Memory B cell (primary cell): ENCODE results near the gene DICER1.
A peak's percentile ranks its signal among the peaks of the same experiment; 100 is the strongest.

Experiments used
- ATAC-seq: fragments of 150-1000 bp; cut with Tn5 transposase; 2 replicates; pipeline ENCODE4 v1.10.0; 2021; ENCODE audit warnings: low read depth, mild to moderate bottlenecking, moderate library complexity
- DNase-seq, 2 donors: peaks; one replicate each; pipeline ENCODE4 v3.0.0; 2022; ENCODE audit warnings: low spot score in 2 of 2
- H3K27ac Mint-ChIP-seq: one replicate; pipeline ENCODE4 v1.8.0; 2022; ENCODE audit warnings: mild to moderate bottlenecking, moderate library complexity, mixed read lengths
- H3K27me3 Mint-ChIP-seq: one replicate; pipeline ENCODE4 v1.8.0; 2022; ENCODE audit warnings: mixed read lengths
- H3K36me3 Mint-ChIP-seq: one replicate; pipeline ENCODE4 v1.8.0; 2022; ENCODE audit warnings: mild to moderate bottlenecking, mixed read lengths
- H3K4me1 Mint-ChIP-seq: one replicate; pipeline ENCODE4 v1.8.0; 2022; ENCODE audit warnings: mixed read lengths
- H3K4me3 Mint-ChIP-seq: one replicate; pipeline ENCODE4 v1.8.0; 2022; ENCODE audit warnings: mild to moderate bottlenecking, moderate library complexity, mixed read lengths
- H3K9me3 Mint-ChIP-seq: one replicate; pipeline ENCODE4 v1.8.0; 2022; ENCODE audit warnings: mixed read lengths

The DICER1 gene

GRCh38 chr14:95113476-95113875, 43.9 kb downstream of the DICER1 start:
- no peaks in the 10 kb centered on the region for H3K27me3 Mint-ChIP-seq
- peaks cover 3% of the 10 kb centered on the region for H3K4me1 Mint-ChIP-seq
- DNase-seq (no peak), ATAC-seq (no peak)
- H3K36me3 Mint-ChIP-seq, result peaks cover 33% of the 10 kb centered on the region
- H3K4me3 Mint-ChIP-seq, result no peak overlapping the region
- no peaks in the 10 kb centered on the region for H3K9me3 Mint-ChIP-seq
- H3K27ac Mint-ChIP-seq, result peak overlapping the region; percentile 43

- ATAC-seq (no peak), DNase-seq (no peak)
- Mint-ChIP-seq H3K4me1 (peaks cover 3% of the 10 kb centered on the region), H3K9me3 (no peaks in the 10 kb centered on the region), H3K27me3 (no peaks in the 10 kb centered on the region), H3K36me3 (peaks cover 32% of the 10 kb centered on the region), H3K4me3 (no peak overlapping the region), H3K27ac (no peak overlapping the region)
Measured at GRCh38 chr14:95111507-95112164, 45.7 kb downstream of the DICER1 start.

DNA sequence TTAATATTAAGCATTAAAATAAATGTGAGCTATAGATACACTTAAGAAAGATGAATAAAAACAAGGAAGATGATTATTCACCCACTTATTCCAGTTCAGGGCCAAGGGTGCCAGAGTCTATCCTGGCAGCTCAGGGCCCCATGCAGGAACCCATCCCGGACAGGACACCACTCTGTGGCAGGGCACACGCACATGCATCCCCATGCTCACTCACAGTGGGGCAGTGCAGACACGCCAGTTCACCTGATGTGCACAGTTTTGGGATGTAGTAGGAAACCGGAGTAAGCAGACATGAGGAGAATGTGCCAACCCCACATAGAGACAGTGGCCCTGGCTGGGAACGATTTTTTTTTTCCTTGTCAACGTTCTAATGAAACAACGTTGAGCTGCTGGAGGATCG, 47.2 kb downstream of the DICER1 start:
- Mint-ChIP-seq H3K4me3 (no peak overlapping the region), H3K27me3 (no peaks in the 10 kb centered on the region), H3K9me3 (no peaks in the 10 kb centered on the region), H3K4me1 (peaks cover 3% of the 10 kb centered on the region), H3K36me3 (peaks cover 27% of the 10 kb centered on the region), H3K27ac (no peak overlapping the region)
- ATAC-seq (no peak), DNase-seq (no peak)

DNA sequence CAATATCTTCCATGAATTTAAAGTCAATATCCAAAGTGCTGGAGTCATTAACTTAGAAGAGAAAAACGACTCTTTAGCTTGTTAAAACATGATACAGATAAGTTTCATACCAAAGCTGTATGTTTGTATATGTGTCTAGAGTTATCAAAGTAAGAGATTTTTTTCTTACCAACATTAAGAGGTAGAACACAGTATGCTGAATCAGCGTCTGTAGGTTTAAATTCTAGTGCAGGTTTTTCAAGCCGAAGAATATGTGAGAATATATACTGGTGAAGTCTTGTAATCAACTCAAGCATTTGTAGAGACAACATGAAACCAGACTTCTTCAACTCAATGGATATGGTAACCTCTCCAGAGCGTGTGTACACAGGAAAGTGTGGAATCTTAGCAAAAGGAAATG, 49.6 kb downstream of the DICER1 start:
- H3K4me3 Mint-ChIP-seq, result no peak overlapping the region
- H3K27me3 Mint-ChIP-seq, result no peaks in the 10 kb centered on the region
- DNase-seq (no peak), ATAC-seq (no peak)
- H3K36me3 Mint-ChIP-seq, result peaks cover 34% of the 10 kb centered on the region
- H3K27ac Mint-ChIP-seq, result no peak overlapping the region
- H3K9me3 Mint-ChIP-seq, result no peaks in the 10 kb centered on the region
- H3K4me1 Mint-ChIP-seq, result peaks cover under 1% of the 10 kb centered on the region

DNA sequence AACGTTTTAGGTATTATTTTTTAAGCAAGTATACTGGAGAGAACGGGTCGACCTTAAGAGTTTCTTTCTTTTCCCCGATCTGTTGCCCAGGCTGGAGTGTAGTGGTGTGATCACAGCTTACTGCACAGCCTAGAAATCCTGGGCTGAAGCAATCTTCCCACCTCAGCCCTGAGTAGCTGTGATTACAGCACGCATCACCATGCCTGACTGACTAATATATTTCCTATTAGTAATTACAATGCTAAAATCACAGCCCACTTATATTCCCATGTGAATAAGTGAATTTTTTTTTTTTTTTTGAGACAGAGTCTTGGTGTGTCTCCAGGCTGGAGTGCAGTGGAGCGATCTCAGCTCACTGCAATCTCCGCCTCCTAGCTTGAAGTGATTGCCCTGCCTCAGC, 50.4 kb downstream of the DICER1 start:
- H3K9me3 Mint-ChIP-seq, result no peaks in the 10 kb centered on the region
- H3K27ac Mint-ChIP-seq, result no peak overlapping the region
- peaks cover 7% of the 10 kb centered on the region for H3K4me1 Mint-ChIP-seq
- no peaks in the 10 kb centered on the region for H3K27me3 Mint-ChIP-seq
- H3K4me3 Mint-ChIP-seq, result no peak overlapping the region
- no peak for DNase-seq
- H3K36me3 Mint-ChIP-seq, result peaks cover 41% of the 10 kb centered on the region
- no peak for ATAC-seq

- DNase-seq, result no peak
- H3K9me3 Mint-ChIP-seq, result no peaks in the 10 kb centered on the region
- no peak overlapping the region for H3K4me3 Mint-ChIP-seq
- no peak for ATAC-seq
- H3K4me1 Mint-ChIP-seq, result peaks cover 12% of the 10 kb centered on the region
- H3K27ac Mint-ChIP-seq, result no peak overlapping the region
- H3K36me3 Mint-ChIP-seq, result peaks cover 42% of the 10 kb centered on the region
- no peaks in the 10 kb centered on the region for H3K27me3 Mint-ChIP-seq
Measured at GRCh38 chr14:95104911-95105310, 52.4 kb downstream of the DICER1 start.

DNA sequence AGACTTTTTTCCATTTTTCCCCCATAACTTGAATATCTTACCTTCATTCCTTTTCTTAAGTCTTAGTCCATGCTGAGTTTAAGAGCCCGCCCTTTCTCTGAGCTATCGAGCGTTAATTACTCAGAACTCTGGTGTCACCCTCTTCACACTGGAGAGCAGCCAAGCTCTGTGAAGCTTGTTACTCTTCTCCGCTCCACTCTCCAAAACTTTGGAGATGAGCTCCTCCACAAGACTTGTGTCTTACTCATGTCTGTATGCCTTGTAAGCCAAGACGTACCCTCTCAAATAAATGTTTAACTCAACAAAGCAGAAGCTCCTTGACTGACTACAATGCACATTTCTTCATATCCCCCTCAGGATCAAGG, 54.7 kb downstream of the DICER1 start:
- Mint-ChIP-seq H3K36me3 (peaks cover 33% of the 10 kb centered on the region), H3K27ac (peak overlapping the region; percentile 32), H3K4me3 (no peak overlapping the region), H3K27me3 (no peaks in the 10 kb centered on the region), H3K4me1 (peaks cover 12% of the 10 kb centered on the region), H3K9me3 (no peaks in the 10 kb centered on the region)
- no peak for ATAC-seq
- no peak for DNase-seq

GRCh38 chr14:95101736-95102679, 55.3 kb downstream of the DICER1 start:
- no peak for DNase-seq
- Mint-ChIP-seq H3K27me3 (no peaks in the 10 kb centered on the region), H3K4me3 (no peak overlapping the region), H3K36me3 (peaks cover 36% of the 10 kb centered on the region), H3K27ac (peak overlapping the region; percentile 49), H3K9me3 (no peaks in the 10 kb centered on the region), H3K4me1 (peaks cover 12% of the 10 kb centered on the region)
- ATAC-seq, result no peak

DNA sequence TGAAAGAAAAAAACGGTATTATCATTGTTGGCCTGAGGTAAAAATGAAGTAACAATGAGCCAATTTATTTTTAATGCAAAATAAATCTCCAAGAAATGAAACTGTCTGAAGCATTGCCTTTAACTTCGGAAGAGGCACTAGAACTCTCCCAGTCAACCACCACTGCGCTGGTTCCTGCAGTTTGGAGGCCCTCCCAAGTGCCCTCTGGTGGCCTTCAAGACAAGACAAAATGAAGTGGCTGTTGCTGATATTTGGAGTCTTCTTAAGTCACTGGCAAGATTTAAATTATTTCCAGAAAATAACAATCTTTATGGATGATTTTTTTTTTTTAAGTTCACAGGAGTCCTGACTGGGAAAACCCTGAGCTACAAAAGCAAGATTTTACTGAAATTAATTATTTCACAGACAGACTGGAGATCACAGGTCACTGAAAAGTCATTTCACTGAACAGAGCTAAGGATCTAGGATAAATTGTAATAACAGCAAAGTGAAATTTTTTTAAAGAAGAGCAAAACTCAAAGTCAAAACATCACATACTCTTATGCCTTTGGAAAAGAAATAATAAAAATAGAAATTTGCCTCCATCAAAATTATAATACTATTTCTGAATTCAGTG, 58.2 kb downstream of the DICER1 start:
- Mint-ChIP-seq H3K27ac (peak overlapping the region; percentile 28), H3K9me3 (no peaks in the 10 kb centered on the region), H3K4me1 (peaks cover 12% of the 10 kb centered on the region), H3K4me3 (no peak overlapping the region), H3K27me3 (no peaks in the 10 kb centered on the region), H3K36me3 (peaks cover 38% of the 10 kb centered on the region)
- ATAC-seq, result no peak
- DNase-seq, result no peak

GRCh38 chr14:95097385-95097784, 59.9 kb downstream of the DICER1 start:
- Mint-ChIP-seq H3K27ac (no peak overlapping the region), H3K4me3 (no peak overlapping the region), H3K9me3 (no peaks in the 10 kb centered on the region), H3K4me1 (peaks cover 8% of the 10 kb centered on the region), H3K36me3 (peaks cover 29% of the 10 kb centered on the region), H3K27me3 (no peaks in the 10 kb centered on the region)
- DNase-seq (no peak), ATAC-seq (no peak)

GRCh38 chr14:95096476-95096875, 60.9 kb downstream of the DICER1 start:
- no peaks in the 10 kb centered on the region for H3K9me3 Mint-ChIP-seq
- H3K27me3 Mint-ChIP-seq, result no peaks in the 10 kb centered on the region
- H3K27ac Mint-ChIP-seq, result no peak overlapping the region
- peaks cover 23% of the 10 kb centered on the region for H3K36me3 Mint-ChIP-seq
- H3K4me1 Mint-ChIP-seq, result peaks cover 4% of the 10 kb centered on the region
- DNase-seq (no peak), ATAC-seq (no peak)
- H3K4me3 Mint-ChIP-seq, result no peak overlapping the region

DNA sequence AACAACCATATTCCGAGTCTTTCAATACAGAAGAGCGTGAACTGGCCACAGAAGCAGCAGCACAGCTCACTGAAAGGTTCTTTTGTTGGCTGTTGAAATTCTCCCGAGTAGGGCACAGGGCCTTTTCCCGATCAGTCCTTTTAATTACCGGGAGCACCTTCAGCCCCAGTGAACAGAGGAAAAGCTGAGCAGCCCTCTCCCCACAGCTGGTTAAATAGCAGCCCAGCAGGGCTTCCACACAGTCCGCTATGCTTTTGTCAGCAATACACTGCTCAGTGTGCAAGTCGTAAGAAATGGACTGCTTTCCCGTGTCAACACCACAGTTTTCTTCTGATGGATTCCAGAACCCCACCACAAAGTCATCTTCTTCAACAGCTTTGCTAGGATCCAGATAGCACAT, 61.3 kb downstream of the DICER1 start:
- Mint-ChIP-seq H3K4me3 (no peak overlapping the region), H3K27me3 (no peaks in the 10 kb centered on the region), H3K27ac (no peak overlapping the region), H3K36me3 (peaks cover 25% of the 10 kb centered on the region), H3K4me1 (peaks cover 4% of the 10 kb centered on the region), H3K9me3 (no peaks in the 10 kb centered on the region)
- ATAC-seq (no peak), DNase-seq (no peak)

DNA sequence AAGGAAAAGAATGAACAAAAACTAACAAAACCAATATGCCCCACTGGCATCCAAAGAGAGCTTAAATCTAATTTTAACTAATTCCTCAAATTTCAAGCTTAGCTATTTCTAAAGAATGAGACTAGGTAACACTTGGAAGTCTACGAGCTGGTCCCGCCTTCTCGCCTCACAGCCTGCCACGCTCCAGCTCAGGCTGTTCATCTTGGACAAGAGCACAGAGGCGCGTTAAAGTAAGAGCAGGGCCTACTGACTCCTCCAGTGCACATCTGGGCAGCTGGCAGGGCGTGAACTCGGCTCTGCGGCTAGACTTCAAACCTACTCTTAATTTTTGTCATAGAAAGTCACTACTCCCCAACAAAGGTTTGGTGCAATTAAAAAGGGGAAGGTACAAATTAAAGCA, 64.6 kb downstream of the DICER1 start:
- H3K9me3 Mint-ChIP-seq, result no peaks in the 10 kb centered on the region
- peaks cover 35% of the 10 kb centered on the region for H3K36me3 Mint-ChIP-seq
- ATAC-seq, result no peak
- no peak for DNase-seq
- no peak overlapping the region for H3K27ac Mint-ChIP-seq
- no peak overlapping the region for H3K4me3 Mint-ChIP-seq
- no peaks in the 10 kb centered on the region for H3K27me3 Mint-ChIP-seq
- H3K4me1 Mint-ChIP-seq, result no peaks in the 10 kb centered on the region

GRCh38 chr14:95091581-95091980, 65.7 kb downstream of the DICER1 start:
- no peaks in the 10 kb centered on the region for H3K9me3 Mint-ChIP-seq
- H3K27ac Mint-ChIP-seq, result no peak overlapping the region
- H3K4me3 Mint-ChIP-seq, result no peak overlapping the region
- no peaks in the 10 kb centered on the region for H3K4me1 Mint-ChIP-seq
- ATAC-seq (no peak), DNase-seq (no peak)
- H3K36me3 Mint-ChIP-seq, result peaks cover 34% of the 10 kb centered on the region
- H3K27me3 Mint-ChIP-seq, result no peaks in the 10 kb centered on the region
